Transverse colon (tissue), 4 donors: Measurements from ENCODE around the gene HPRT1. TPM values are rescaled to one million over a fixed set of nuclear protein-coding genes. Genes with fewer than 3 reads are reported as not detected.

Source experiments
- DNase-seq: peaks from one replicate; pipeline ENCODE4 v3.0.0-alpha.2; 2019
- H3K27ac ChIP-seq, 4 donors: fragments of 200-600 bp; sonication (generic); 2 replicates each; pipeline ENCODE4 v1.5.1; 2016 to 2018; ENCODE audit warnings: inconsistent platforms in 4 of 4
- H3K27me3 ChIP-seq: fragments of 200-600 bp; sonication (generic); 2 replicates; pipeline ENCODE4 v1.5.1; 2017; ENCODE audit warnings: inconsistent platforms
- H3K36me3 ChIP-seq, 4 donors: fragments of 200-600 bp; sonication (generic); 2 replicates each; pipeline ENCODE4 v1.5.1; 2017 to 2019; ENCODE audit warnings: inconsistent platforms in 4 of 4
- H3K4me1 ChIP-seq, 4 donors: fragments of 200-600 bp; sonication (generic); 2 replicates each; pipeline ENCODE4 v1.5.1; 2017 to 2020; ENCODE audit warnings: inconsistent platforms in 4 of 4
- H3K4me3 ChIP-seq, 4 donors: fragments of 200-600 bp; sonication (generic); 1 replicate in 1 of 4; 2 replicates in 3 of 4; pipeline versions ENCODE4 v1.5.1 to v1.6.1; 2017 to 2019; ENCODE audit warnings: inconsistent platforms in 4 of 4
- H3K9me3 ChIP-seq, 2 donors: fragments of 200-600 bp; sonication (generic); 2 replicates each; pipeline ENCODE4 v1.5.1; 2017 to 2019; ENCODE audit warnings: inconsistent platforms in 2 of 2
- EP300 ChIP-seq: sonication (generic); formaldehyde crosslinking; IDR thresholded peaks from one replicate; pipeline ENCODE4 v1.6.1; 2017; ENCODE audit warnings: antibody characterized with exemption, low read depth
- POLR2A ChIP-seq: fragments of 450-650 bp; IDR thresholded peaks from one replicate; pipeline ENCODE4 v1.6.1; 2016; ENCODE audit warnings: antibody characterized with exemption, mild to moderate bottlenecking, moderate library complexity
- POLR2AphosphoS5 ChIP-seq, 3 donors: sonication (generic); formaldehyde crosslinking; IDR thresholded peaks; one replicate each; pipeline ENCODE4 v1.6.1; 2016; ENCODE audit warnings: antibody characterized with exemption in 3 of 3
- WGBS, 2 donors: methylation state at CpG; one replicate each; pipeline ENCODE4 v1.1.5; 2018; ENCODE audit warnings: low coverage in 1 of 2; 5-methylcytosine and 5-hydroxymethylcytosine counted together
- in situ Hi-C, 4 donors: fragments of 200-750 bp; cut with MboI; loops; one replicate each; pipeline versions ENCODE4 v1.15.0 to v1.15.1; 2017; ENCODE audit warnings: low sequenced_read_pairs in 3 of 4, low pct_ligation_motif_present in 1 of 4, low pct_unique_long_range_greater_than_20kb in 1 of 4
- intact Hi-C: fragments of 100-400 bp; cut with DNase I; formaldehyde crosslinking; loops from one replicate; pipeline ENCODE4 v1.15.1; 2023; ENCODE audit warnings: low total_unique reads
- total RNA-seq, 4 donors: library from RNA; depleted of rRNA; stranded (reverse); fragments of >200 nt; gene quantifications; one replicate each; pipeline ENCODE4 v1.1.0, GENCODE V29; 2016
- TF ChIP-seq, protein P1 (sequence below), 5 experiments: fragments of 200-600 bp in 3 of 5; fragments of 450-650 bp in 2 of 5; sonication (generic) in 3 of 5; IDR thresholded peaks; 1 replicate in 2 of 5; 2 replicates in 3 of 5; pipeline ENCODE4 v1.5.1; 2016 to 2017; ENCODE audit warnings: antibody characterized with exemption in 5 of 5, inconsistent platforms in 3 of 5, mild to moderate bottlenecking in 2 of 5, moderate library complexity in 1 of 5

Gene HPRT1
- total RNA-seq, 4 donors from 2014 or later = 10.1 to 16.1 (median 11.9) TPM

DNA sequence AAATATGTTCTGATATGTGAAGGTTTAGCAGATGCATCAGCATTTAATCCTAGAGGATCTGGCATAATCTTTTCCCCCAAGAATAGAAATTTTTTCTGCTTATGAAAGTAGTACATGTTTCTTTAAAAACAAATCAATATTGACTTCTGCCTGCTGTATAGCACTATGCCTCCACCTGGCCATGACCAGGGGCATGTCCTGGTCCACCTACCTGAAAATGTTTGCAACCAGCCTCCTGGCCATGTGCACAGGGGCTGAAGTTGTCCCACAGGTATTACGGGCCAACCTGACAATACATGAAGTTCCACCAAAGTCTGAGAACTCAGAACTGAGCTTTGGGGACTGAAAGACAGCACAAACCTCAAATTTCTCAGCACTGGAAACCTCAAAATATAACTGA lies 10.0 kb downstream of the HPRT1 start:
- no peak overlapping the region for H3K4me3 ChIP-seq
- H3K9me3 ChIP-seq = no peaks in the 10 kb centered on the region
- no peaks in the 10 kb centered on the region for H3K4me1 ChIP-seq
- H3K36me3 ChIP-seq = no peaks in the 10 kb centered on the region
- H3K27me3 ChIP-seq = no peaks in the 10 kb centered on the region
- H3K27ac ChIP-seq = no peak overlapping the region
- intact Hi-C loops (no loop called here), in situ Hi-C loops (no loop called here)
- WGBS, 2 donors = 83% methylated on average over 1 of the region's 1 CpG; no CpG with 5 or more reads in 1 of the 2 donors
- no peak for DNase-seq
- TF ChIP-seq, protein P1, sequence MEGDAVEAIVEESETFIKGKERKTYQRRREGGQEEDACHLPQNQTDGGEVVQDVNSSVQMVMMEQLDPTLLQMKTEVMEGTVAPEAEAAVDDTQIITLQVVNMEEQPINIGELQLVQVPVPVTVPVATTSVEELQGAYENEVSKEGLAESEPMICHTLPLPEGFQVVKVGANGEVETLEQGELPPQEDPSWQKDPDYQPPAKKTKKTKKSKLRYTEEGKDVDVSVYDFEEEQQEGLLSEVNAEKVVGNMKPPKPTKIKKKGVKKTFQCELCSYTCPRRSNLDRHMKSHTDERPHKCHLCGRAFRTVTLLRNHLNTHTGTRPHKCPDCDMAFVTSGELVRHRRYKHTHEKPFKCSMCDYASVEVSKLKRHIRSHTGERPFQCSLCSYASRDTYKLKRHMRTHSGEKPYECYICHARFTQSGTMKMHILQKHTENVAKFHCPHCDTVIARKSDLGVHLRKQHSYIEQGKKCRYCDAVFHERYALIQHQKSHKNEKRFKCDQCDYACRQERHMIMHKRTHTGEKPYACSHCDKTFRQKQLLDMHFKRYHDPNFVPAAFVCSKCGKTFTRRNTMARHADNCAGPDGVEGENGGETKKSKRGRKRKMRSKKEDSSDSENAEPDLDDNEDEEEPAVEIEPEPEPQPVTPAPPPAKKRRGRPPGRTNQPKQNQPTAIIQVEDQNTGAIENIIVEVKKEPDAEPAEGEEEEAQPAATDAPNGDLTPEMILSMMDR (IDR thresholded peaks at IDR 0.05) = no peak
- TF ChIP-seq POLR2A (no peak), POLR2AphosphoS5 (IDR thresholded peaks at IDR 0.05) (no peak), EP300 (no peak)

DNA sequence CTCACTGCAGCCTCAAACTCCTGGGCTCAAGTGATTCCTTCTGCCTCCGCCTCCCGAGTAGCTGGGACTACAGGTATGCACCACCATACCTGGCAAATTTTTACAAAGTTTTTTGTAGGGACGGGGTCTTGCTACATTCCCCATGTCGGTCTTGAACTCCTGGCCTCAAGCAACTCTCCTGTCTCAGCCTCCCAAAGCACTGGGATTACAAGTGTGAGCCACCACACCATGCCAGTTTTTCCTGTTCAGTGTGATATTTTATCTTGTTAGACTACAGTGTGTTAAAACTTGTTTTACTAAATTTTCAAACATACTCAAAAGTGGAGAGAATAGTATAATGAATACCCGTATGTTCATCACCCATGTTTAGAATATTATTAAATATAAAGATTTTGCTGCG lies 12.1 kb downstream of the HPRT1 start:
- Histone ChIP-seq H3K9me3 (no peaks in the 10 kb centered on the region), H3K4me3 (no peak overlapping the region), H3K36me3 (no peaks in the 10 kb centered on the region), H3K4me1 (no peaks in the 10 kb centered on the region), H3K27me3 (no peaks in the 10 kb centered on the region), H3K27ac (no peak overlapping the region)
- in situ Hi-C loops = no loop called here
- DNase-seq = no peak
- TF ChIP-seq POLR2AphosphoS5 (IDR thresholded peaks at IDR 0.05) (no peak), POLR2A (no peak), EP300 (no peak)
- TF ChIP-seq, protein P1 (IDR thresholded peaks at IDR 0.05) = no peak
- intact Hi-C loops = no loop called here
- 88 to 100% methylated on average over 2 to 6 of the region's 6 CpGs for WGBS, 2 donors

DNA sequence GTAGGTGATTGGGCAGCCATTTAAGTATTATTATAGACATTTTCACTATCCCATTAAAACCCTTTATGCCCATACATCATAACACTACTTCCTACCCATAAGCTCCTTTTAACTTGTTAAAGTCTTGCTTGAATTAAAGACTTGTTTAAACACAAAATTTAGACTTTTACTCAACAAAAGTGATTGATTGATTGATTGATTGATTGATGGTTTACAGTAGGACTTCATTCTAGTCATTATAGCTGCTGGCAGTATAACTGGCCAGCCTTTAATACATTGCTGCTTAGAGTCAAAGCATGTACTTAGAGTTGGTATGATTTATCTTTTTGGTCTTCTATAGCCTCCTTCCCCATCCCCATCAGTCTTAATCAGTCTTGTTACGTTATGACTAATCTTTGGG lies 16.3 kb downstream of the HPRT1 start:
- 83% methylated on average over 1 of the region's 1 CpG; no CpG with 5 or more reads in 1 of the 2 donors for WGBS, 2 donors
- H3K9me3 ChIP-seq = no peaks in the 10 kb centered on the region
- no peak overlapping the region for H3K4me3 ChIP-seq
- in situ Hi-C loops = loop anchor here in 1 of 4 donors (25.0 kb wide), 1 partner anchor 286 kb away; no protein-coding TSS in a partner anchor
- no peak overlapping the region for H3K27ac ChIP-seq
- intact Hi-C loops = loop anchor here (5.0 kb wide), 1 partner anchor 1801 kb away; no protein-coding TSS in a partner anchor
- TF ChIP-seq POLR2AphosphoS5 (IDR thresholded peaks at IDR 0.05) (no peak), EP300 (no peak), POLR2A (no peak)
- TF ChIP-seq, protein P1 (IDR thresholded peaks at IDR 0.05) = no peak
- H3K36me3 ChIP-seq = no peaks in the 10 kb centered on the region
- H3K27me3 ChIP-seq = no peaks in the 10 kb centered on the region
- no peak for DNase-seq
- no peaks in the 10 kb centered on the region for H3K4me1 ChIP-seq

DNA sequence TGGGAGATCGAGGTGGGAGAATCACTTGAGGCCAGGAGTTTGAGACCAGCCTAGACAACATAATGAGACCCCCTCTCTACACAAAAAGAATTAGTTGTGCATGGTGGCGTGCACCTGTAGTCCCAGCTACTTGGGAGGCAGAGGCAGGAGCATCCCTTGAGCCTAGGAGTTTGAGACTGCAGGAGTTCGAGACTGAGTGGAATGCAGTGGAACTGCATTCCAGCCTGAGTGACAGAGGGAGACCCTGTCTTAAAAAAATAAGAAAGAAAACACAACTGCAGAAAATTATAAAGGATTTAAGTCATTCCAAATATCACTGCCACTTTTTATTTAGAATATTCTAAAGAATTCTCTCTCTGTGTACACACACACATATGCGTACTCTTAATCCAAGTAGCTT lies 18.4 kb downstream of the HPRT1 start:
- DNase-seq = no peak
- 83 to 84% methylated on average over 1 to 4 of the region's 4 CpGs for WGBS, 2 donors
- H3K27ac ChIP-seq = no peak overlapping the region
- H3K9me3 ChIP-seq = no peaks in the 10 kb centered on the region
- H3K4me3 ChIP-seq = no peak overlapping the region
- TF ChIP-seq POLR2AphosphoS5 (IDR thresholded peaks at IDR 0.05) = no peak
- TF ChIP-seq, protein P1 (IDR thresholded peaks at IDR 0.05) = no peak
- TF ChIP-seq POLR2A = no peak
- in situ Hi-C loops (loop anchor here in 1 of 4 donors (25.0 kb wide), 1 partner anchor 284 kb away; no protein-coding TSS in a partner anchor), intact Hi-C loops (loop anchor here (5.0 kb wide), 1 partner anchor 1799 kb away; no protein-coding TSS in a partner anchor)
- no peaks in the 10 kb centered on the region for H3K36me3 ChIP-seq
- no peaks in the 10 kb centered on the region for H3K4me1 ChIP-seq
- H3K27me3 ChIP-seq = no peaks in the 10 kb centered on the region
